Pancreas (tissue), 10 donors: ENCODE results near the gene BCAS4. TPM values are rescaled to one million over a fixed set of nuclear protein-coding genes. Genes with fewer than 3 reads are reported as not detected.
A peak's percentile ranks its signal among the peaks of the same experiment; 100 is the strongest.

Experiments
- ATAC-seq, 4 donors: fragments of 200-7000 bp; cut with Tn5 transposase; one replicate each; pipeline versions ENCODE4 v1.8.0 to v1.9.1; 2020; ENCODE audit warnings: mild to moderate bottlenecking in 4 of 4, moderate library complexity in 4 of 4
- DNase-seq, 6 donors: peaks; one replicate each; pipeline ENCODE4 v3.0.0-alpha.2; 2020
- FAIRE-seq: peaks from 2 replicates; lab custom pipeline; 2012; peaks lifted over from hg19 to GRCh38; lab: Jason Lieb, UNC
- H3K27ac ChIP-seq, 4 donors: fragments of 200-600 bp; sonication (generic); 1 replicate in 3 of 4; 2 replicates in 1 of 4; pipeline versions ENCODE4 v1.5.0 to v1.8.0; 2020
- H3K27me3 ChIP-seq, 4 donors: fragments of 200-600 bp; one replicate each; pipeline ENCODE4 v1.8.0; 2021
- H3K36me3 ChIP-seq, 3 donors: fragments of 200-600 bp; sonication (generic) in 1 of 3; one replicate each; pipeline versions ENCODE4 v1.5.0 to v1.8.0; 2020 to 2021
- H3K4me1 ChIP-seq, 3 donors: fragments of 200-600 bp; one replicate each; pipeline ENCODE4 v1.8.0; 2021
- H3K4me3 ChIP-seq, 4 donors: fragments of 200-600 bp; sonication (generic) in 2 of 4; one replicate each; pipeline versions ENCODE4 v1.5.0 to v1.8.0; 2020 to 2021
- H3K9me3 ChIP-seq, 4 donors: fragments of 200-600 bp; one replicate each; pipeline ENCODE4 v1.8.0; 2021
- CTCF ChIP-seq, 4 donors: fragments of 200-600 bp; sonication (generic) in 3 of 4; IDR thresholded peaks; one replicate each; pipeline versions ENCODE4 v1.5.0 to v1.8.0; 2021; ENCODE audit warnings: antibody characterized with exemption in 4 of 4
- WGBS, 2 donors: extraction: QIAGEN DNeasy Blood & Tissue Kit; methylation state at CpG; one replicate each; pipeline ENCODE4 v1.1.7; 2013; 5-methylcytosine and 5-hydroxymethylcytosine counted together
- intact Hi-C, 3 donors: fragments of 100-400 bp; cut with DNase I; formaldehyde crosslinking; loops; one replicate each; pipeline versions ENCODE4 v1.11.1 to v1.14.2; 2022
- polyA plus RNA-seq, 2 donors: library from polyadenylated mRNA; stranded (reverse); fragments of 200-250 nt; gene quantifications; one replicate each; pipeline ENCODE4 v1.2.3, GENCODE V29; 2013
- total RNA-seq, 6 donors: library from RNA; stranded (reverse); fragmentation: NEBNext Ultra II Directional in 4 of 6; extraction: Animal tissue kit (Norgen Biotek cat#: 25700) in 4 of 6; gene quantifications; one replicate each; pipeline versions ENCODE4 v1.2.1 to v1.2.4, GENCODE V29; 2021 to 2023
- donor health status: healthy with polysubstance abuse.
- donor health status: DM: no; HTN: no; CAD: no; lungs with moderate emphysema.
- donor health status: DM: no; HTN: no; CAD: no.
- donor health status: control.
- donor health status: control.
- donor health status: Bipolar disorder and iron deficiency.
- donor health status: DM: yes; HTN: yes; CAD: no.
- donor health status: DM: no; HTN: no; CAD: no.
- donor health status: DM: no; HTN: no; CAD: no.
- donor health status: DM: yes; HTN: yes; CAD: no.

Gene BCAS4
- total and polyA plus RNA-seq, 8 donors: 0.85 to 4.8 (median 1.9) TPM

GRCh38 chr20:50918403-50918802 lies 123.5 kb downstream of the BCAS4 start:
- DNase-seq (no peak), FAIRE-seq (no peak), ATAC-seq (no peak)
- Histone ChIP-seq H3K27me3 (no peaks in the 10 kb centered on the region), H3K27ac (no peak overlapping the region), H3K36me3 (peaks cover 0 to 5% (median 2%) of the 10 kb centered on the region in 3 donors), H3K4me1 (peaks cover 23 to 45% (median 36%) of the 10 kb centered on the region in 3 donors), H3K4me3 (no peak overlapping the region), H3K9me3 (no peaks in the 10 kb centered on the region)
- no peak for TF ChIP-seq CTCF (IDR thresholded peaks at IDR 0.05)
- intact Hi-C loops: no loop called here
- 41 to 43% methylated on average over 3 of the region's 3 CpGs for WGBS, 2 donors

GRCh38 chr20:50919567-50919966 lies 124.7 kb downstream of the BCAS4 start:
- no peak for TF ChIP-seq CTCF (IDR thresholded peaks at IDR 0.05)
- ATAC-seq (peak in 2 of 4 donors; percentile 37 to 47), DNase-seq (peak in 4 of 6 donors; percentile 14 to 66 (median 60)), FAIRE-seq (no peak)
- Histone ChIP-seq H3K9me3 (no peaks in the 10 kb centered on the region), H3K27me3 (no peaks in the 10 kb centered on the region), H3K36me3 (peaks cover 0 to 6% (median 4%) of the 10 kb centered on the region in 3 donors), H3K4me3 (no peak overlapping the region), H3K4me1 (peaks cover 23 to 40% (median 32%) of the 10 kb centered on the region in 3 donors), H3K27ac (no peak overlapping the region)
- intact Hi-C loops: no loop called here
- WGBS, 2 donors: 65 to 71% methylated on average over 6 of the region's 6 CpGs

GRCh38 chr20:50920997-50921396 lies 126.1 kb downstream of the BCAS4 start:
- FAIRE-seq: no peak
- no peak for DNase-seq

GRCh38 chr20:50921803-50922501 lies 127.1 kb downstream of the BCAS4 start:
- no peaks in the 10 kb centered on the region for H3K27me3 ChIP-seq
- no peaks in the 10 kb centered on the region for H3K9me3 ChIP-seq
- FAIRE-seq: no peak
- no peak for ATAC-seq
- no peak for DNase-seq
- WGBS, 2 donors: 66 to 71% methylated on average over 8 of the region's 8 CpGs
- intact Hi-C loops: loop anchor here in 1 of 3 donors (10.0 kb wide), 1 partner anchor 127 kb away; the partner anchor contains the start of gene BCAS4
- H3K27ac ChIP-seq: no peak overlapping the region
- no peak for TF ChIP-seq CTCF (IDR thresholded peaks at IDR 0.05)
- peaks cover 0 to 6% (median 4%) of the 10 kb centered on the region in 3 donors for H3K36me3 ChIP-seq
- peaks cover 9 to 39% (median 39%) of the 10 kb centered on the region in 3 donors for H3K4me1 ChIP-seq
- H3K4me3 ChIP-seq: no peak overlapping the region

More at GRCh38 chr20:50920997-50921396, 126.1 kb downstream of the BCAS4 start:
- intact Hi-C loops: loop anchor here in 1 of 3 donors (10.0 kb wide), 1 partner anchor 126 kb away; the partner anchor contains the start of gene BCAS4
- H3K9me3 ChIP-seq: no peaks in the 10 kb centered on the region
- TF ChIP-seq CTCF (IDR thresholded peaks at IDR 0.05): no peak
- no peak for ATAC-seq
- no peak overlapping the region for H3K27ac ChIP-seq
- H3K4me3 ChIP-seq: no peak overlapping the region
- H3K4me1 ChIP-seq: peaks cover 13 to 37% (median 35%) of the 10 kb centered on the region in 3 donors
- no peaks in the 10 kb centered on the region for H3K27me3 ChIP-seq
- H3K36me3 ChIP-seq: peaks cover 0 to 6% (median 4%) of the 10 kb centered on the region in 3 donors
